ENCODE results near the gene NTN4.
"Not testable (repeated sequence)": the region's sequence is repeated elsewhere in the genome, so short reads cannot be mapped to it uniquely, and the experiment has no call there.

NTN4 gene

DNA sequence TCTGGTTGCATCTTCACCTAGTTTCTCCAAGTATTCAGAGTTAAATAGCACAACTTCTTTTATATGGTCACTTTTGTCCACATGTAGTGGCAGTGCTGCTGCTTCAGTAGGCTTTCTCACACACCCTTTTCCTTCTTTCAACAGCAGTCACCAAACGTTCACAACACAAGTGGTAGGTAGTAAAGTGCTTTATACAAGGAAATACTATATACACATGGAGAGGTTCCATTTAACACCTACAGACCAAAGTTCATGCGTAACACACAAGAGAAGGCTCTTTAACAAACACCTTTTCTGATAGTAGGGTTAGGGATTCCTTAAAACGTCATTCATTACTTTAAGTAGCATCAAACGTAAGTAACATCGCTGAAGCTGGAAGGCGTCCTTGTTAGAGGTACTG lies 132.2 kb downstream of the NTN4 start:
- DNase-seq (ENCODE audit: low read depth) = no peak

- not testable (repeated sequence) for DNase-seq (ENCODE audit: low read depth)
These were observed 135.9 kb downstream of the NTN4 start for GRCh38 chr12:95654665-95655064.

GRCh38 chr12:95653771-95654546 lies 136.6 kb downstream of the NTN4 start:
- peak; percentile 89 for DNase-seq (ENCODE audit: low read depth)

- DNase-seq (ENCODE audit: low read depth) = no peak
These were observed 138.9 kb downstream of the NTN4 start for GRCh38 chr12:95651681-95652080.

DNA sequence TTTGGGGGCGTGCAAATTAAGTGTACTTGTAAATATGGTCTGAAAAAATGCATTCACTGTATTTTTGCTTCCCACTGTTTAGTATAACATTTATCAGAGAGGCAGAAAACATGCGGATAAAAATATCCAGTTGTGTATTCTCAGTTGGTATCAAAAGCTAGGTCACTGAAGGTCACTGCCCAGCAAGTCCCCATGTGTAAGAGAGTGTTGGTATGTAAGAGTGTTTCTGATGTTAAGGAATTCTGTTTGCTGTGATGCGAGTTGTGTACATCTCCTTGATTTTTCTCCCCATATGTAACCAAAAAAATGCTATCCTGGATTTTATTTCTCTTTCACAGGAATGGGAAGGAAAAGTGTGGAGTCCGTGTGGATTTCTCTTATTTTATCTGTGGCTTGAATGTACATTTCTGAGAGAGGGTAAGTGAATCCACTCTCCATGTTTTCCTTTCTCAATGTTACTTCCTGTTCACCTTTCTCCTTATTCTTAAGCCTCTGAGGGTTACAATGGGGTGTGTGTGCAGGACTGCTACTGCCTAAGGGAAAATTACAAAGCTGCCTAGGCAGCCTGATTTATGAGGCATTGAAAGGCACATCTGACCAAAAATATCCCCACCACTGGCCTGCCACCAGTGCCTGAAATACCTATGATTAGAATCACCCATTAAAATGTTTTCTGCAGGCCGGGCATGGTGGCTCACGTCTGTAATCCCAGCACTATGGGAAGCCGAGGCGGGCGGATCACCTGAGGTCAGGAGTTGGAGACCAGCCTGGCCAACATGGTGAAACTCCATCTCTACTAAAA lies 141.4 kb downstream of the NTN4 start:
- peak; percentile 94 for DNase-seq (ENCODE audit: low read depth)

DNA sequence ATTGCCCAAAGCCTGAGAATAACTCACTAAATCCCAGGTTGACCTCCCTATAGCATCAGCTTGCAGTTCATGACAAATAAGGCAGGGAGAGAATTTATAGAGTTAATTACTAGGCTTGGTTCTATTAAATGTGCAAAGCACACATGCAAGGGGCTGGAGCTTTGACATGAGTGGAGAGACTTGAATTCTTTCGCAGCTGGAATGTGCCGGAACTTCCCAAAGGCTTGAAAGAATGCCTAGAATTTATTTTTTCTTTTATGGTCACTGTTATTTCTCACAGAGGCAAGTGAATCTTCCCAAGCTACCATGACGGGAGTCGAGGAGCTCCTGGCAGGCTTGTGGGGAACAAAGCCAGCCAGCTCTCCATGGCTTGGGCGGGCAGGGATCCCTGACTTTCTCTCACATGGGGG lies 143.8 kb downstream of the NTN4 start:
- DNase-seq (ENCODE audit: low read depth) = peak; percentile 27

GRCh38 chr12:95643256-95643655 lies 147.3 kb downstream of the NTN4 start:
- DNase-seq (ENCODE audit: low read depth) = no peak

DNA sequence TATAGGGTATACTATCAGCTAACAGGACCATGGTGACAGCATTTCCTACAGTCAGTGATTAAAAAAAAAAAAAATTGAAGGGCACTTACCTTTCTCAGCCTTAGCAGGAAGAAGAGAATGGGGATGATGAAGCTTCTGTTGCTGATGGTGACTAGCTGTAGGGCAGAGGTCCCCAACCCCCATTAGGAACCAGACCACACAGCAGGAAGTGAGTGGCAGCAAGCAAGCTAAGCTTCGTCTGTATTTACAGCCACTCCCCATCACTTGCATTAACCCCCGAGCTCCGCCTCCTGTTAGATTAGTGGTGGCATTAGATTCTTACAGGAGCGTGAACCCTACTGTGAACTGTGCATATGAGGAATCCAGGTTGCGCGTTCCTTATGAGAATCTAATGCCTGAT lies 148.0 kb downstream of the NTN4 start:
- DNase-seq (ENCODE audit: low read depth) = peak; percentile 20

GRCh38 chr12:95641299-95641952 lies 149.1 kb downstream of the NTN4 start:
- DNase-seq (ENCODE audit: low read depth) = no peak

DNA sequence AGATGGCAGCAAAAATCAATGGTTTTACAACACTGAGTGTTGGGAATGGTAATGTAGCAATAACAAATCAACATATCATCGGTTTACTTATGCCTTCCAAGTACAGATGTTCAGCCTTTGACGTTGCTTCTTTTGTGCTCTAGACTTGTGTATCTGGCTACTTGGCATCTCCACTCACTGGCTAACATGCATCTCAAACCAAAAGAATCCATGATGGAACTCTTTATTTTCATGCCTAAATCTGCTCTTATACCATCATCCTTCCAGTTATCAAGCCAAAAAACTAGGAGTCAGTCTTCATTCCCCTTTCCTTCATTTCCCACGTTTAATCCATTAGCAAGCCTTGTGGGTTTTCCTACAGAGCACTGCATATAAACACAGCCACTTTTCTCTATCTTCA lies 150.0 kb downstream of the NTN4 start:
- DNase-seq (ENCODE audit: low read depth) = no peak

- peak; percentile 91 for DNase-seq (ENCODE audit: low read depth)
These were observed 153.0 kb downstream of the NTN4 start for GRCh38 chr12:95637471-95638155.

DNA sequence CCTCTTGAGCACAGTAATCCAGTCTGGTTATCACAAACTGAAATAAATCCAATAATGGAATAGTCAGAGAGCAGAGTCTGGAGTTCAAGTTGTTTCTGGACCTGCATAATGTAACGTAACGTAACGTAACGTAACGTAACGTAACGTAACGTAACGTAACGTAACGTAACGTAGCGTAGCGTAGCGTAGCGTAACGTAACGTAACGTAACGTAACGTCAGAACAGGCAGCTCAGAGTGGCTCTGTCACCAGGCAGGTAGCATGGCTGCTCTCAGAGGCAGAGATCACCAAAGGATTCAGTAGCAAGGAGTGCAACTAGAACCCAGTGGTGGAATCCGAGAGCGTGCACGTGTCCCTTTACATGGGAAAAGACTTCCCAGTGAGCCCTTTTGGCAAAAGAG lies 153.6 kb downstream of the NTN4 start:
- DNase-seq (ENCODE audit: low read depth) = no peak

- peak; percentile 50 for DNase-seq (ENCODE audit: low read depth)
These were observed 155.6 kb downstream of the NTN4 start for GRCh38 chr12:95634622-95635621.

DNA sequence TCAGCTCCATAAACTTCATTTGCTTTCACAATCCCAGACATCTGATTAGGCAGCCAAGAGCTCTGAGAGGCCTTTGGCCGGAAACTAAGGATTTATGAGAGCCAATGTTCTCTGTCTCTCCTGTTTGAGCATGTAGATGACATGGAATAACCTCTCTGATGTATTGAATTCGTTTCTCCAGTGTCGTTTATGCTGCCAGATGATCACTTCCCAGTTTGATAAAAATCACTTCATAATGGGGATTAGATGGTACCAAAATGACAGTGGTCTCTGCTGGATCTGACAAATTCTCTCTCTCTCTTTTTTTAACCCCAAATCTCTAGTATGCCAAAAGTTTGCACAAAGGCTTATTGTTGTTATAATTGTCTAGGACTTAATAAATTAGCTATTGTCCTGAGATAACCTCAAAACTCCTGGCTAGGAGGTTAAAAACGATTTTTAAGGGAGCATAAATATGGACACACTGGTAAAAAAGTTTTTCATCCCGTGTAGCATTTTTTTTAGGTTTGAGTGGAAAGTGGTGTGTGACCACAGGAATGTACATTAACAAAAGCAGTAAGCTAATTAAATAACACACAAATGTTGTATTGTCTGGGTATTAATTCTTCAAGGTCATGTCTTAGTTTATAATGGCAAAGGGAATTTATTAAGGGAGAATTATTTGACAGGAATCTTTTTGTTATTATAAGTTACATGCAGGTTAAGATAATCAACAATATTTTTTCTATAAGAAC lies 156.7 kb downstream of the NTN4 start:
- no peak for DNase-seq (ENCODE audit: low read depth)

DNA sequence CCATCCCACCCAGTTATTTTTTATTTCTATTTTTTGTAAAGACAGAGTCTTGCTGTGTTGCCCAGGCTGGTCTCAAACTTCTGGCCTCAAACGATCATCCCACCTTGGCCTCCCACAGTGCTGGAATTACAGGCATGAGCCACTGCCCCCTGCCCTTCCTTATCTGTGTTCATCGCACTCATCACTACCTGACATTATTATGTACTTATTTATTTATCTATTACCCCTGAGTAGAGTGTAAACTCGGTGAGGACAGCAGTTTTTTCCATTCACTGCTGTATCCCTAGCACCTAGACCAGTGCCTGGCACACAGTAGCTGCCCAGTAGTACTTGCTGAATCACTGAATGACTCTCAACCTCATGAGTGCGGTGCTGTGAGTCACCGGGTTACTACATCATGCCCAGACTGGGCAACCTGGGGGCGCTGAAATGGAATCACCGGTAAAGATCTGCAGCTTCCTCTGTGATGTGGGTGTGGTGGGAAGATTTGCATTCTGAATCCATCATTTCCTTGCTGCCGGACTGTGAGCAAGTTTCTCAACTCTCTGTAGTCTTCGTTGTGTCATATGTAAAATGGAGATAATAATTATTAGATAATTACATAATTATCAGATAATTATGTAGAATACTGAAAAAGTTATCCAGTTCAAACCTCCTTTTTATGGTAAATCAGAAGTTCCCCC lies 157.4 kb downstream of the NTN4 start:
- peak; percentile 98 for DNase-seq (ENCODE audit: low read depth)

DNA sequence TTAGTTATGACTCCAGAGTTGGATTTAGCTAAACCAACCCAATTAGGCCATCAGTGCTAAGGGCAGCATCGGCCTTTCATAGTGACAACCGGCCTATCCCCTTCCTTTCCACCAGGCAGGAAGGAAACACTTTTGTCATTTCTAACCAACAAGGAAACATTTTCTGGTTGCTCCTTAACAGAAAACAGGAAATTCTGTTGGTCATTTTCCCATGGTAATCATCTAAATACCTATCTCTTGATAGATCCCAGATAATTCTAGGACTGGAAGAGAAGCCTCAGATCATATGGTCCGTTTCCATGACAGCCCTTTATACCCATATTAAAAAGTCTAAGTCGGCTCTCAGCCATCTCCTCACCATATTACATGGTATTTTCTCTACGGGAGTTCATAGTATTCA lies 160.1 kb downstream of the NTN4 start:
- no peak for DNase-seq (ENCODE audit: low read depth)

GRCh38 chr12:95629392-95629791 lies 161.2 kb downstream of the NTN4 start:
- no peak for DNase-seq (ENCODE audit: low read depth)

DNA sequence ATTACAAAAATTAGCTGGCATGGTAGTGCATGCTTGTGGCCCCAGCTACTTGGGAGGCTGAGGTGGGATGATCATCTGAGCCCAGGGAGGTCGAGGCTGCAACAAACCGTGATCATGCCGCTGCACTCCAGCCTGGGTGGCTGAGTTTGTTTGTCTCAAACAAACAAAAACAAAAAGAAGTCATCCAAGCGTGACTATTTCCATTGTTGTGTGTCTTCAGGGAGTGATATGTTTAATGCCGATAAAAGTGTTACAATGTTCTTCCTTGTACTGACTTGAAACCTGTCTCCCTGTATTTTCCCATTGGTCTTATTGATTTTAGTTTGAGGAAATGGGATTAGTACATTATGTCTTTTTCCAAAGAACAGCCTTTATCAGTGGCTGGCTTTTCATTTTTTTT lies 163.7 kb downstream of the NTN4 start:
- no peak for DNase-seq (ENCODE audit: low read depth)

DNA sequence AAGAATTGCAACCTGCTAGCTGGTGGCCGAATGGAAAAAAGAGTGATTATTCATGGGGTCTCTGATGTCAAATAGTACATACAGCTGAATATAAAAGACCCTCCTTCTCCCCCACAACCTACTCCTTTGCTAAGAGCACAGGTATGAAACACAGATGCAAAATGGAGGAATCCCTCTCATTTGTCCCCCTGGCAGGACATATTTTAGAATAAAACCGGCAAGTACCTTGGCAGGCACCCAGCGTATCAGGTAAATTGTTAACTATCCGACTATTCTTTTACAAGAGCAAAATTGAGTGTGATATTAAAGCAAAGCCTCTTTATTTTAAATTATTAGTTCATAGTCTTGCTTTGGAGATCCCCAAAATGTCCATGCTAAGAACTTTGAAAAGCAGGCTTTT lies 165.6 kb downstream of the NTN4 start:
- no peak for DNase-seq (ENCODE audit: low read depth)

DNA sequence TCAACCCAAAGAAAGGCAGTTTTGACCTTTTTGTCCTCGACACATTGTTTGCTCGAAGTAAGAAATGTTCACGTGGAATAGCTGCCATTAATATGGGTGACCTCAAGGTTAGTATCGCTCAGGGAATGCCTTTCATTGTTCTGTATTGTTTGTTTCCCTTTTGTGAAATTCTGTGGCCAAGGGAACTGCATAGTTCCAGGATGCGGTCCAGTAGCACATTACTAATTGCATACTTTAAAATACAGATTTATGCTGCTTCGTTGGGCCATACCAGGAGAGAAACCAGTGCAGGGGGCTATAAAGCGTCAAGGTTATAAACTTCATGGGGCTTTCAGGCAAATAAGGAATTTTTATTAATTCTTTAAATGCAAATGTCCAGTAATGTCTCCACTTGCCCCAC lies 166.0 kb downstream of the NTN4 start:
- DNase-seq (ENCODE audit: low read depth) = peak; percentile 30
